ENCODE data around the gene HOXB8. TPM values are rescaled to one million over a fixed set of nuclear protein-coding genes. Genes with fewer than 3 reads are reported as not detected.

HOXB8 gene
- total and polyA plus RNA-seq, 10 donors, result 0.07 to 0.14 TPM; not detected in 8

DNA sequence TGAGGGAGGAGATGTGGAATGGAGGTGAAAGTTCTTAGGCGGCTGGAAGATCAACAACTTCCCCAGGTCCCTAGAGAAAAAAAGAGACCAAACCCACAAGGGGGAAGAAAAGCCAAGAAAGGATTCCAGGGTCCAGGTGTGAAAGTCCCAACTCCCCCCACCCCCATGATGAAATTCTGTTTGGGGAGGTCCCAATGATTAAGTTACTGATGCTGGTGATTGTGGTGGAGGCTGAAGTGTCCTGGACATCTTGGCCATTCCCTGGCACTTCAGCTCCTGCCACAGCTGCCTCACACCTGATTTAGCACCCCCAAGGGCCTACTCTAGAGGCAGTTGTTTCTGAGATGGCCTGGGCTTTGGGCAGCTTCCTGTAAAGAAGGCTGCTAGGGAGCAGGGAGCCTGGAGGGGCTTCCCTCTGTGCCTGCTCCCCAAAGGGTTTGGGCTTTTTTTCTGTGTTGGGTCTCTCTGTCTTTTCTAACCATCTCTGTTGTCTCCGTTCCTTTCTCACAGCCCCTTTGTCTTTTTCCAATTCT, 50.0 kb downstream of the HOXB8 start:
- 65 to 85% (median 78%) methylated on average over 2 of the region's 2 CpGs for WGBS, 5 donors
- intact Hi-C loops (cut with DNase I; ENCODE audit: low total_unique reads), result no loop called here
- H3K9me3 ChIP-seq, result no peaks in the 10 kb centered on the region
- H3K27ac ChIP-seq, result peak overlapping the region in 7 of 8 donors; percentile 55 to 89 (median 70)
- no peak for DNase-seq
- peak overlapping the region in 2 of 8 donors; percentile 42 to 59 for H3K4me3 ChIP-seq
- no peak for TF ChIP-seq POLR2AphosphoS5 (IDR thresholded peaks at IDR 0.05)
- no peak for TF ChIP-seq POLR2A (IDR thresholded peaks at IDR 0.05)
- TF ChIP-seq, protein P1, sequence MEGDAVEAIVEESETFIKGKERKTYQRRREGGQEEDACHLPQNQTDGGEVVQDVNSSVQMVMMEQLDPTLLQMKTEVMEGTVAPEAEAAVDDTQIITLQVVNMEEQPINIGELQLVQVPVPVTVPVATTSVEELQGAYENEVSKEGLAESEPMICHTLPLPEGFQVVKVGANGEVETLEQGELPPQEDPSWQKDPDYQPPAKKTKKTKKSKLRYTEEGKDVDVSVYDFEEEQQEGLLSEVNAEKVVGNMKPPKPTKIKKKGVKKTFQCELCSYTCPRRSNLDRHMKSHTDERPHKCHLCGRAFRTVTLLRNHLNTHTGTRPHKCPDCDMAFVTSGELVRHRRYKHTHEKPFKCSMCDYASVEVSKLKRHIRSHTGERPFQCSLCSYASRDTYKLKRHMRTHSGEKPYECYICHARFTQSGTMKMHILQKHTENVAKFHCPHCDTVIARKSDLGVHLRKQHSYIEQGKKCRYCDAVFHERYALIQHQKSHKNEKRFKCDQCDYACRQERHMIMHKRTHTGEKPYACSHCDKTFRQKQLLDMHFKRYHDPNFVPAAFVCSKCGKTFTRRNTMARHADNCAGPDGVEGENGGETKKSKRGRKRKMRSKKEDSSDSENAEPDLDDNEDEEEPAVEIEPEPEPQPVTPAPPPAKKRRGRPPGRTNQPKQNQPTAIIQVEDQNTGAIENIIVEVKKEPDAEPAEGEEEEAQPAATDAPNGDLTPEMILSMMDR (IDR thresholded peaks at IDR 0.05 in 8 of 11, conservative IDR thresholded peaks at IDR 0.05 in 3 of 11), result no peak
- peaks cover 0 to 84% (median 18%) of the 10 kb centered on the region in 7 donors for H3K27me3 ChIP-seq (replicated peaks in 1 of 7)
- no peaks in the 10 kb centered on the region for H3K36me3 ChIP-seq
- peaks cover 0 to 76% (median 15%) of the 10 kb centered on the region in 6 donors for H3K4me1 ChIP-seq

- 29 to 41% (median 31%) methylated on average over 31 to 73 of the region's 73 CpGs for WGBS, 5 donors
- TF ChIP-seq, protein P1 (IDR thresholded peaks at IDR 0.05 in 8 of 11, conservative IDR thresholded peaks at IDR 0.05 in 3 of 11), result no peak
- TF ChIP-seq POLR2AphosphoS5 (IDR thresholded peaks at IDR 0.05), result peak in 2 of 3 donors; percentile 58 to 72
- Histone ChIP-seq H3K4me1 (peaks cover 0 to 81% (median 15%) of the 10 kb centered on the region in 6 donors), H3K4me3 (peak overlapping the region in 6 of 8 donors; percentile 20 to 59 (median 24)), H3K9me3 (no peaks in the 10 kb centered on the region), H3K27me3 (replicated peaks in 1 of 7) (peaks cover 0 to 78% (median 18%) of the 10 kb centered on the region in 7 donors), H3K27ac (peak overlapping the region in 7 of 8 donors; percentile 55 to 89 (median 70)), H3K36me3 (no peaks in the 10 kb centered on the region)
- DNase-seq, result no peak
- intact Hi-C loops (cut with DNase I; ENCODE audit: low total_unique reads), result no loop called here
Measured at GRCh38 chr17:48564188-48565021, 50.7 kb downstream of the HOXB8 start.

- intact Hi-C loops (cut with DNase I; ENCODE audit: low total_unique reads), result no loop called here
- Histone ChIP-seq H3K4me3 (peak overlapping the region in 5 of 8 donors; percentile 20 to 59 (median 26)), H3K9me3 (no peaks in the 10 kb centered on the region), H3K27ac (peak overlapping the region in 7 of 8 donors; percentile 55 to 89 (median 70)), H3K27me3 (replicated peaks in 1 of 7) (peaks cover 0 to 72% (median 18%) of the 10 kb centered on the region in 7 donors), H3K4me1 (peaks cover 0 to 76% (median 12%) of the 10 kb centered on the region in 6 donors), H3K36me3 (no peaks in the 10 kb centered on the region)
- DNase-seq, result no peak
- TF ChIP-seq, protein P1 (IDR thresholded peaks at IDR 0.05 in 8 of 11, conservative IDR thresholded peaks at IDR 0.05 in 3 of 11), result no peak
- TF ChIP-seq POLR2A (IDR thresholded peaks at IDR 0.05), result no peak
- no peak for TF ChIP-seq POLR2AphosphoS5 (IDR thresholded peaks at IDR 0.05)
- 63 to 84% (median 71%) methylated on average over 10 of the region's 10 CpGs for WGBS, 5 donors
Measured at GRCh38 chr17:48563867-48564187, 51.3 kb downstream of the HOXB8 start.

DNA sequence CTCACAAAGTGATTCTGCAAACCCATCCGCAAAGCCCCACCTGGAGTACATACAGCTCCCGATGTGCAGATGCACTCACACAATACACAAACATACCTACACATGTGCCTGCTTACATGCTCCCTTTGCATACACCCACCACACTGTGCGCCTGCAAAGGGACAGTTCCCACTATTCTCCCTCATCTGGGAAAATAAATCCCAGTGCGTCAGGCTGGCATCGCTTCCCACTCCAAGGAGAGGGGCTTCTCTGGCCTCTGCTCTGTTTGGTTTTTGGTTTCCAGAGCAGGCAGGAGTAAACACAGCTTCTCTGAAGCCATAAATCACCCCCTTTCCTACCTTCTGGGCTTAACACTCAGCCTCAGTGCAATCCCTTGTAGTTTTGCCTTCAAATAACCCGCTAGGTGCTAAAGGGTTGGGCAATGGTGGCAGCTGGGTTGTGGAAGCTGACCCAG, 51.7 kb downstream of the HOXB8 start:
- Histone ChIP-seq H3K36me3 (no peaks in the 10 kb centered on the region), H3K27me3 (replicated peaks in 1 of 7) (peaks cover 0 to 69% (median 14%) of the 10 kb centered on the region in 7 donors), H3K4me3 (peak overlapping the region in 4 of 8 donors; percentile 20 to 59 (median 34)), H3K9me3 (no peaks in the 10 kb centered on the region), H3K4me1 (peaks cover 0 to 73% (median 11%) of the 10 kb centered on the region in 6 donors), H3K27ac (peak overlapping the region in 7 of 8 donors; percentile 55 to 89 (median 70))
- TF ChIP-seq, protein P1 (IDR thresholded peaks at IDR 0.05 in 8 of 11, conservative IDR thresholded peaks at IDR 0.05 in 3 of 11), result no peak
- intact Hi-C loops (cut with DNase I; ENCODE audit: low total_unique reads), result no loop called here
- no peak for DNase-seq
- WGBS, 5 donors, result 74 to 93% (median 86%) methylated on average over 6 of the region's 6 CpGs
